Suprapubic skin (tissue), 4 donors: Measurements from ENCODE around the gene HTR2B. TPM values are rescaled to one million over a fixed set of nuclear protein-coding genes. Genes with fewer than 3 reads are reported as not detected.

Experiments
- DNase-seq, 2 donors: peaks; one replicate each; pipeline ENCODE4 v3.0.0-alpha.2; 2019; ENCODE audit warnings: low spot score in 2 of 2
- H3K27ac ChIP-seq: fragments of 200-600 bp; sonication (generic); one replicate; pipeline ENCODE4 v1.5.1; 2019
- H3K27me3 ChIP-seq: fragments of 200-600 bp; sonication (generic); one replicate; pipeline ENCODE4 v1.5.1; 2019
- H3K36me3 ChIP-seq: fragments of 200-600 bp; sonication (generic); one replicate; pipeline ENCODE4 v1.5.1; 2019
- H3K4me1 ChIP-seq: fragments of 200-600 bp; sonication (generic); one replicate; pipeline ENCODE4 v1.5.1; 2019
- H3K4me3 ChIP-seq: fragments of 200-600 bp; sonication (generic); one replicate; pipeline ENCODE4 v1.5.1; 2019; ENCODE audit warnings: mild to moderate bottlenecking
- H3K9me3 ChIP-seq: fragments of 200-600 bp; sonication (generic); one replicate; pipeline ENCODE4 v1.5.1; 2019
- CTCF ChIP-seq, 2 donors: fragments of 200-600 bp in 1 of 2; fragments of 450-650 bp in 1 of 2; sonication (generic) in 1 of 2; IDR thresholded peaks; one replicate each; pipeline ENCODE4 v1.5.1; 2016 to 2019; ENCODE audit warnings: antibody characterized with exemption in 2 of 2, mild to moderate bottlenecking in 1 of 2, moderate library complexity in 1 of 2
- EP300 ChIP-seq: sonication (generic); formaldehyde crosslinking; IDR thresholded peaks from one replicate; pipeline ENCODE4 v1.6.1; 2017; ENCODE audit warnings: antibody characterized with exemption
- POLR2A ChIP-seq, 2 donors: fragments of 450-650 bp; IDR thresholded peaks; one replicate each; pipeline ENCODE4 v1.6.1; 2017; ENCODE audit warnings: antibody characterized with exemption in 2 of 2, mild to moderate bottlenecking in 2 of 2, moderate library complexity in 2 of 2
- POLR2AphosphoS5 ChIP-seq, 3 donors: sonication (generic); formaldehyde crosslinking; IDR thresholded peaks; one replicate each; pipeline ENCODE4 v1.6.1; 2017; ENCODE audit warnings: antibody characterized with exemption in 3 of 3
- WGBS: methylation state at CpG from one replicate; pipeline ENCODE4 v1.1.5; 2018; 5-methylcytosine and 5-hydroxymethylcytosine counted together
- total RNA-seq, 4 donors: library from RNA; depleted of rRNA; stranded (reverse); fragments of >200 nt; gene quantifications; one replicate each; pipeline ENCODE4 v1.1.0, GENCODE V29; 2016

HTR2B gene
- not detected for total RNA-seq

DNA sequence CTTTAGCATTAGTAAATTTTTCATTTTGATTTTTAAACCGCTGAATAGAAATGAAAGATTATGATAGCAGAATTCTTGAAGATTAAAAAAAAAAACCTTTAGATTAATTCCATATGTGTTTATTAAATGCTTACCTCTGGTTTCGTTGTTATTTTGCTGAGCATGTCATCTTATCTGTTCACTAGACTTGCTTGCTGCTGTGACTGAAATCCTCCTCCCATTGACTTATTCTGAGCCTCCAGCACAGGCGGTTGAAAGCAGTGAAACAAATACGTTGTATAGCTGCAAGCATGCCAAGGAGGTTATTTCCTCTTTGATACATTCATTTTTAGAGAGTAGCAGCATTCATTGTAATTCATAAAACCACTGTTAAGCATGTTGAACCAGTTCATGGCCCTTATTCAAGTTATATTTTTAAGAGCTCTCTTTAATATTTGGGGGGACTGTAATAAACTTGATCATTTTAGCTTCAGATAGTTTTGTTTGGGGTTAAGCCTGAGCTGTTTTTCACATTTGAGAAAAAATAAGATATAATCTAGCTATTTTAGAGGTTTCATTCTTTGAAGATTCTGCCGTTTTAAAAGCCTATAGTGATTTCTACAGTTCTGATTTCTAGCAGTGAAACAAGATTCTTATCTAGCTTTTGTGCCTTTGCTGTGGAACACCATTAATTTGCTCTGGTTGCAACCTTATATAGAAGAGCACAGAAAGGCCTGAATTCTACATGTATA, at the start of gene HTR2B:
HTR2B (minus strand) TSS at position 205 of the 731 bp plus-strand sequence. CDS start 1,278 bp downstream, outside the sequence.
- no peak within 1 kb of the TSS for H3K4me3 ChIP-seq
- H3K27ac ChIP-seq, result no peak within 1 kb of the TSS
- 40% methylated on average over 5 of the region's 5 CpGs for WGBS
- H3K27me3 ChIP-seq, result no peaks in the 10 kb centered on the region
- H3K36me3 ChIP-seq, result no peaks in the 10 kb centered on the region
- no peak for DNase-seq
- H3K9me3 ChIP-seq, result no peaks in the 10 kb centered on the region
- H3K4me1 ChIP-seq, result peaks cover 12% of the 10 kb centered on the region
- TF ChIP-seq POLR2AphosphoS5 (IDR thresholded peaks at IDR 0.05), result no peak
- no peak for TF ChIP-seq EP300
- no peak for TF ChIP-seq POLR2A (IDR thresholded peaks at IDR 0.05)
- TF ChIP-seq CTCF (IDR thresholded peaks at IDR 0.05), result no peak

- Histone ChIP-seq H3K27ac (no peak overlapping the region), H3K36me3 (peaks cover 33% of the 10 kb centered on the region), H3K4me3 (no peak overlapping the region), H3K9me3 (no peaks in the 10 kb centered on the region), H3K27me3 (no peaks in the 10 kb centered on the region), H3K4me1 (peaks cover 5% of the 10 kb centered on the region)
- DNase-seq, result no peak
- WGBS, result 36% methylated on average over 2 of the region's 2 CpGs
- TF ChIP-seq EP300 (no peak), POLR2AphosphoS5 (IDR thresholded peaks at IDR 0.05) (no peak), POLR2A (IDR thresholded peaks at IDR 0.05) (no peak), CTCF (IDR thresholded peaks at IDR 0.05) (no peak)
These were observed 49.4 kb upstream of the HTR2B start for GRCh38 chr2:231174211-231174651.

GRCh38 chr2:231172025-231172424, 47.2 kb upstream of the HTR2B start:
- TF ChIP-seq POLR2AphosphoS5 (IDR thresholded peaks at IDR 0.05), result no peak
- no peak for TF ChIP-seq EP300
- TF ChIP-seq CTCF (IDR thresholded peaks at IDR 0.05), result no peak
- H3K36me3 ChIP-seq, result peaks cover 52% of the 10 kb centered on the region
- H3K4me3 ChIP-seq, result no peak overlapping the region
- no peaks in the 10 kb centered on the region for H3K27me3 ChIP-seq
- no peaks in the 10 kb centered on the region for H3K9me3 ChIP-seq
- H3K27ac ChIP-seq, result no peak overlapping the region
- peaks cover 5% of the 10 kb centered on the region for H3K4me1 ChIP-seq
- 85% methylated on average over 3 of the region's 3 CpGs for WGBS
- no peak for DNase-seq

DNA sequence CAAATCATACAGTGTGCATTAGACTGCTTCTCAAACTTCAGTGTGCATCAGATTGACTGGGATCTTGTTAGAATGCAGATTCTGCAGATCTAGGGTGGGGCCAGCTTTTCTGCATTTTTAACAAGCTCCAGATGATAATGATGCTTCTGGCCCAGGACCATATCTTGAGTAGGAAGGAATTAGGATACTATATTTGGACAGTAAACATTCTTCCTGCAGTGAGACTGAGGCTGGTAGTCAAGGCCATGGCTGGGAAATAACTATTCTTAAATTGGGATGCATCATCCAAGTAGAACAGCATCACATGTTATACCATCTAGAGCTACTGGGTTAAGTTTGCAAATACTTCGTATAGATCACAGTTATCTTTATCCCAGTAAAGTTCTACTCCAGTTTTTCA, 45.2 kb upstream of the HTR2B start:
- TF ChIP-seq POLR2AphosphoS5 (IDR thresholded peaks at IDR 0.05) (no peak), POLR2A (IDR thresholded peaks at IDR 0.05) (no peak), CTCF (IDR thresholded peaks at IDR 0.05) (no peak), EP300 (no peak)
- H3K4me3 ChIP-seq, result no peak overlapping the region
- no peak overlapping the region for H3K27ac ChIP-seq
- H3K9me3 ChIP-seq, result no peaks in the 10 kb centered on the region
- WGBS, result 71% methylated on average over 1 of the region's 1 CpG
- H3K4me1 ChIP-seq, result peaks cover 5% of the 10 kb centered on the region
- no peak for DNase-seq
- H3K27me3 ChIP-seq, result no peaks in the 10 kb centered on the region
- peaks cover 67% of the 10 kb centered on the region for H3K36me3 ChIP-seq

DNA sequence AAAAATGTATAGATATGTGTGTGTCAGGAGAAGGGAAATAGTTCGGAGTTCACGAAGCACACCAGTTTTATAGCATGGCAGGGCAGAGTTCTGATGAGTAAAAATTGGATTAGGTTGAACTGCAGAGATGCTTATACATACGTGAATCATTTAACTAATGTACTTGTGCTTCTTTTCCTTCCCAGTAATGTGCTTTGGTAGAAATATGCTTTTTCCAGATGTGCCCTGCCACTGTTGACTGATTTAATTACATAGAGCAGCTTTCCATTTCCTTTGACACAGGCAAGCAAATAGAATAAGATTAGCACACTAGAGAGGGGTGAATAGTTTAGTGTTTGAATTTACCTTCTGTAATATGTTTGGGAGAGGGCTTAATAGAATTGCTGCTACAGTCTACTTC, 44.6 kb upstream of the HTR2B start:
- Histone ChIP-seq H3K36me3 (peaks cover 67% of the 10 kb centered on the region), H3K27ac (no peak overlapping the region), H3K9me3 (no peaks in the 10 kb centered on the region), H3K27me3 (no peaks in the 10 kb centered on the region), H3K4me3 (no peak overlapping the region), H3K4me1 (peaks cover 5% of the 10 kb centered on the region)
- TF ChIP-seq POLR2AphosphoS5 (IDR thresholded peaks at IDR 0.05) (no peak), EP300 (no peak), POLR2A (IDR thresholded peaks at IDR 0.05) (no peak), CTCF (IDR thresholded peaks at IDR 0.05) (no peak)
- 83% methylated on average over 3 of the region's 3 CpGs for WGBS
- DNase-seq, result no peak
